ENCODE data around the gene ABLIM1.

ABLIM1 gene

DNA sequence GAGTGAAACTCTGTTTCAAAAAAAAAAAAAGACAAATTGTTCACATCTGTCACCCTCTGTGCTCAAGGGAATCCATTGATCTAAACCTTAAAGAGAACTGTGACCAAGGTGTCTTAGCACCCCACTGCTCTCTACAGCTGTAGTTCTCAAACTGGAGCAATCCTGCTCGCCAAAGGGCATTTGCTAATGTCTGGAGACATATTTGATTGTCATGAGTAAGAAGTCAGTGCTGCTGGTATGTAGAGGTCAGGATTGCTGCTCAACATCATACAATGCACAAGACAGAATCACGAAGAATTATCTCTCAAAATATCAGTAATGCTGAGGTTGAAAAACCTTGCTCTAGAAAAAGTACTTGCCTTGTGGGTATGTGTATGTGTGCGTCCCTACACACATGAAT, 30.0 kb downstream of the ABLIM1 start:
- no peak overlapping the region for H3K4me3 ChIP-seq (ENCODE audit: low read depth in 1 of 2, low read length in 2 of 2)
- H3K4me1 ChIP-seq (ENCODE audit: control insufficient read depth in 1 of 2, insufficient read depth in 2 of 2, low read length in 2 of 2), result peaks cover 25 to 27% of the 10 kb centered on the region in 2 donors
- no peaks in the 10 kb centered on the region for H3K36me3 ChIP-seq (ENCODE audit: control insufficient read depth in 1 of 2, insufficient read depth in 2 of 2, low read length in 2 of 2)
- H3K27me3 ChIP-seq (ENCODE audit: control insufficient read depth in 1 of 2, insufficient read depth in 2 of 2, low read length in 2 of 2), result peaks cover 7 to 9% of the 10 kb centered on the region in 2 donors
- H3K9me3 ChIP-seq (ENCODE audit: control insufficient read depth in 1 of 2, low read length in 2 of 2), result no peaks in the 10 kb centered on the region
- no peak overlapping the region for H3K27ac ChIP-seq (ENCODE audit: low read depth, low read length)
- no peak overlapping the region for H3K9ac ChIP-seq (ENCODE audit: low read depth in 1 of 2, low read length in 2 of 2)

DNA sequence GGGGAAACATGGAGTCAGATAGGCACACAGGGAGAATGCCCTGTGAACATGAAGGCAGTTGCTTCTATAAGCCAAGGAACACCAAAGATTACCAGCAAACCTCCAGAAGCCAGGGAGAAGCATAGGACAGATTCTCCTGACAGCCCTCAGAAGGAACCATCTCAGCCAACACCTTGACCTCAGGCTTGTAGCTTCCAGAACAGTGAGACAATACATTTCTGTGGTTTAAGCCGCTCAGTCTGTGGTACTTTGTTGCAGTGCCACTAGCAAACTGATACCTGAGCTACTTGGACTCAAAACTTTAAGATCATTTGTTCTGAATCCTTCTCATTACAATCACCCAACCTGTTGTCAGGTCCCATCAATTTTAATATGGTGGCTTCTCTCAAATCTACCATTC, 31.2 kb downstream of the ABLIM1 start:
- no peaks in the 10 kb centered on the region for H3K36me3 ChIP-seq (ENCODE audit: control insufficient read depth in 1 of 2, insufficient read depth in 2 of 2, low read length in 2 of 2)
- no peak overlapping the region for H3K4me3 ChIP-seq (ENCODE audit: low read depth in 1 of 2, low read length in 2 of 2)
- peaks cover 0 to 9% of the 10 kb centered on the region in 2 donors for H3K27me3 ChIP-seq (ENCODE audit: control insufficient read depth in 1 of 2, insufficient read depth in 2 of 2, low read length in 2 of 2)
- no peak overlapping the region for H3K27ac ChIP-seq (ENCODE audit: low read depth, low read length)
- peaks cover 17 to 19% of the 10 kb centered on the region in 2 donors for H3K4me1 ChIP-seq (ENCODE audit: control insufficient read depth in 1 of 2, insufficient read depth in 2 of 2, low read length in 2 of 2)
- H3K9me3 ChIP-seq (ENCODE audit: control insufficient read depth in 1 of 2, low read length in 2 of 2), result no peaks in the 10 kb centered on the region
- no peak overlapping the region for H3K9ac ChIP-seq (ENCODE audit: low read depth in 1 of 2, low read length in 2 of 2)

DNA sequence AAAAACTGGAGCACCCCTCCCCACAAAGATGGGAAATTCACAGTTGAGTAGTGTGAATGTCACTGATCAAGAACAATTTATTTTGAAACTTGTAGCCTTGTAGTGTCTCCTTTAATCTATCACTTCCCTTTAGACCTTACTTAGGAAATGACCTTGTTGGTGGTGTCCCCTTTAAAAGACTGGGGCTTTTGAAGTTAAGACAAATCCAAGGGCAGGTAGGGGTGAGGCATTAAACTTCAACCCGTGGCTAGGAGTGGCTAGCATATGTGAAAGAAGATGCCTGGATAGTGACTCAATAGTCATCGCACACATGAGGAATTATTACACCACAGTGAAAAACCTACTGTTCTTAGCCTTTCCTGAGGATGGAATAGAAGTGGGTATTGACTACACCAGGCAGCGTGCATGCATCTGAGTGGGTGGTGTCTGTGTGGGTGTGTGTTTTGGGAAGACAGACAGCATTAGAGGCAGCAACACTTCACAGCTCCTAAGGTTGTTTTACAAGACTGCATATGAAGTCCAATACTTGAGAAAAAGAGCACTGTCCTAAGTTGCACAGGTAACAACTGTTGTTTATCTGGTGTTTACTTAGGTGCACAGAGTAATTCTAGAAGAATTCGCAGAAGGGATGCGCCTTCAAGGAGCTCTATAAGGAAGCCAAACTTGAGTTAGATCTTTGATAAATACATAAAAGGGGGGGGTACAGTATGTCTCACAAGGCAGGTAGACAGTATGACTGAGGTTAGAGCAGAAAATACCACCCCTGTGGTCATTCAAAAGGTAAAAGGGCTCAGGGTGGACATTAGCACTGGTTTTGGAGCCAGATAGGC, 32.9 kb downstream of the ABLIM1 start:
- no peak overlapping the region for H3K9ac ChIP-seq (ENCODE audit: low read depth in 1 of 2, low read length in 2 of 2)
- H3K27ac ChIP-seq (ENCODE audit: low read depth, low read length), result no peak overlapping the region
- no peak overlapping the region for H3K4me3 ChIP-seq (ENCODE audit: low read depth in 1 of 2, low read length in 2 of 2)
- no peaks in the 10 kb centered on the region for H3K9me3 ChIP-seq (ENCODE audit: control insufficient read depth in 1 of 2, low read length in 2 of 2)
- no peaks in the 10 kb centered on the region for H3K27me3 ChIP-seq (ENCODE audit: control insufficient read depth in 1 of 2, insufficient read depth in 2 of 2, low read length in 2 of 2)
- no peaks in the 10 kb centered on the region for H3K36me3 ChIP-seq (ENCODE audit: control insufficient read depth in 1 of 2, insufficient read depth in 2 of 2, low read length in 2 of 2)
- peaks cover 10 to 11% of the 10 kb centered on the region in 2 donors for H3K4me1 ChIP-seq (ENCODE audit: control insufficient read depth in 1 of 2, insufficient read depth in 2 of 2, low read length in 2 of 2)

GRCh38 chr10:114624422-114624821, 33.7 kb downstream of the ABLIM1 start:
- Histone ChIP-seq H3K27me3 (ENCODE audit: control insufficient read depth in 1 of 2, insufficient read depth in 2 of 2, low read length in 2 of 2) (no peaks in the 10 kb centered on the region), H3K9me3 (ENCODE audit: control insufficient read depth in 1 of 2, low read length in 2 of 2) (no peaks in the 10 kb centered on the region), H3K27ac (ENCODE audit: low read depth, low read length) (no peak overlapping the region), H3K9ac (ENCODE audit: low read depth in 1 of 2, low read length in 2 of 2) (no peak overlapping the region), H3K4me3 (ENCODE audit: low read depth in 1 of 2, low read length in 2 of 2) (no peak overlapping the region), H3K4me1 (ENCODE audit: control insufficient read depth in 1 of 2, insufficient read depth in 2 of 2, low read length in 2 of 2) (peaks cover 10 to 11% of the 10 kb centered on the region in 2 donors), H3K36me3 (ENCODE audit: control insufficient read depth in 1 of 2, insufficient read depth in 2 of 2, low read length in 2 of 2) (no peaks in the 10 kb centered on the region)

DNA sequence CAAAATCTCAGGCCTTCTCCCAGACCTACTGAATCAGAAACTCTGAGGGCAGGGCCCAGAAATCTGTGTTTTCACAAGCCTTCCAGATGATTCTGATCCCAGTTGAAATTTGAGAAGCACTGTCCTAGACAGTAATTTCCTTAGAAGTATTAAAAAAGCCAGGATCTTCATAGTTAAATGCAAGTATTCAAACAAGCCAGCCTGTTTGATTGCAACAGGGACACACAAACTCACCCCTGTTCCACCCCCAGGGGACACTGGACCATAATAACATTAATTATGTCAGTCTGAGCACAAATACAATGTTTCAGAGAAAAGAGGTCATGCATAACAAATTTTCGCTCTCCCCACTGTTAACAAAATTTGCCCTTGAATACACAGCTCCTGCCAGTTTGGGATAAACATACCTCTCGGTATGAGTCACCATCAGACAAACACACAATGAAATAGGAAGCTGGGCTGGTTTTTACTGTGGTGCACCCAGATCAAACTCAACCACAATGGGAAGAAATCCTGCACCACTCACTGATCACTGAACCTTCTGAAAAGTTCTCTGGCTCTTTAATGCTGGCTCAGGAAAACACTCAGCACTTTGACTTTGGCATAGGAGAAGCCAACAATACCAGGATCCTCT, 34.3 kb downstream of the ABLIM1 start:
- no peak overlapping the region for H3K9ac ChIP-seq (ENCODE audit: low read depth in 1 of 2, low read length in 2 of 2)
- H3K27me3 ChIP-seq (ENCODE audit: control insufficient read depth in 1 of 2, insufficient read depth in 2 of 2, low read length in 2 of 2), result no peaks in the 10 kb centered on the region
- no peak overlapping the region for H3K27ac ChIP-seq (ENCODE audit: low read depth, low read length)
- no peaks in the 10 kb centered on the region for H3K9me3 ChIP-seq (ENCODE audit: control insufficient read depth in 1 of 2, low read length in 2 of 2)
- H3K36me3 ChIP-seq (ENCODE audit: control insufficient read depth in 1 of 2, insufficient read depth in 2 of 2, low read length in 2 of 2), result no peaks in the 10 kb centered on the region
- no peak overlapping the region for H3K4me3 ChIP-seq (ENCODE audit: low read depth in 1 of 2, low read length in 2 of 2)
- peaks cover 10 to 11% of the 10 kb centered on the region in 2 donors for H3K4me1 ChIP-seq (ENCODE audit: control insufficient read depth in 1 of 2, insufficient read depth in 2 of 2, low read length in 2 of 2)

- no peak overlapping the region for H3K27ac ChIP-seq (ENCODE audit: low read depth, low read length)
- H3K9me3 ChIP-seq (ENCODE audit: control insufficient read depth in 1 of 2, low read length in 2 of 2), result no peaks in the 10 kb centered on the region
- H3K27me3 ChIP-seq (ENCODE audit: control insufficient read depth in 1 of 2, insufficient read depth in 2 of 2, low read length in 2 of 2), result no peaks in the 10 kb centered on the region
- no peak overlapping the region for H3K4me3 ChIP-seq (ENCODE audit: low read depth in 1 of 2, low read length in 2 of 2)
- H3K4me1 ChIP-seq (ENCODE audit: control insufficient read depth in 1 of 2, insufficient read depth in 2 of 2, low read length in 2 of 2), result peaks cover 10 to 11% of the 10 kb centered on the region in 2 donors
- no peaks in the 10 kb centered on the region for H3K36me3 ChIP-seq (ENCODE audit: control insufficient read depth in 1 of 2, insufficient read depth in 2 of 2, low read length in 2 of 2)
- no peak overlapping the region for H3K9ac ChIP-seq (ENCODE audit: low read depth in 1 of 2, low read length in 2 of 2)
These were observed 34.9 kb downstream of the ABLIM1 start for GRCh38 chr10:114623155-114623554.

DNA sequence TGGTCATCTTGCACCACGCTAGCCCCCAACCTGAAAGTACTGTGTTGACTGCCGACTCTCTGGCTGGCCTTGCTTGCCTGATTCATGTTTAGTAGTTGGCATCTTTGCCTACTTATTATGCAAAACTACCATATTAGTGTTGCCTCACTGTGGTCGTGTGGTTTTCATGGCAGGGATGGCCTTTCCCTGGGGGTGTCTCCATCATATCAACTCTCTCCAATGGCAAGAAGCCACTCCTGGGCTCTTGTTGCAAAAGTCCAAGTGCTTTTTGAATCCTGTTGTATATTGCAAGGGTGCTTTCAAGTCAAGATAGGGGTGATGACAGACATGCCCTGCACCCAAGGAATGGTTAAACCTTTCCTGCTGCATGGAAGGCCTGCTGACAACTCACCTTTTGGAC, 39.4 kb downstream of the ABLIM1 start:
- H3K36me3 ChIP-seq (ENCODE audit: control insufficient read depth in 1 of 2, insufficient read depth in 2 of 2, low read length in 2 of 2), result no peaks in the 10 kb centered on the region
- no peaks in the 10 kb centered on the region for H3K27me3 ChIP-seq (ENCODE audit: control insufficient read depth in 1 of 2, insufficient read depth in 2 of 2, low read length in 2 of 2)
- no peak overlapping the region for H3K9ac ChIP-seq (ENCODE audit: low read depth in 1 of 2, low read length in 2 of 2)
- H3K27ac ChIP-seq (ENCODE audit: low read depth, low read length), result no peak overlapping the region
- peaks cover 14 to 21% of the 10 kb centered on the region in 2 donors for H3K4me1 ChIP-seq (ENCODE audit: control insufficient read depth in 1 of 2, insufficient read depth in 2 of 2, low read length in 2 of 2)
- H3K4me3 ChIP-seq (ENCODE audit: low read depth in 1 of 2, low read length in 2 of 2), result no peak overlapping the region
- H3K9me3 ChIP-seq (ENCODE audit: control insufficient read depth in 1 of 2, low read length in 2 of 2), result no peaks in the 10 kb centered on the region

- no peak overlapping the region for H3K27ac ChIP-seq (ENCODE audit: low read depth, low read length)
- H3K9ac ChIP-seq (ENCODE audit: low read depth in 1 of 2, low read length in 2 of 2), result no peak overlapping the region
- no peaks in the 10 kb centered on the region for H3K27me3 ChIP-seq (ENCODE audit: control insufficient read depth in 1 of 2, insufficient read depth in 2 of 2, low read length in 2 of 2)
- peaks cover 22 to 30% of the 10 kb centered on the region in 2 donors for H3K4me1 ChIP-seq (ENCODE audit: control insufficient read depth in 1 of 2, insufficient read depth in 2 of 2, low read length in 2 of 2)
- H3K36me3 ChIP-seq (ENCODE audit: control insufficient read depth in 1 of 2, insufficient read depth in 2 of 2, low read length in 2 of 2), result no peaks in the 10 kb centered on the region
- no peaks in the 10 kb centered on the region for H3K9me3 ChIP-seq (ENCODE audit: control insufficient read depth in 1 of 2, low read length in 2 of 2)
- H3K4me3 ChIP-seq (ENCODE audit: low read depth in 1 of 2, low read length in 2 of 2), result no peak overlapping the region
These were observed 41.6 kb downstream of the ABLIM1 start for GRCh38 chr10:114616516-114616915.

DNA sequence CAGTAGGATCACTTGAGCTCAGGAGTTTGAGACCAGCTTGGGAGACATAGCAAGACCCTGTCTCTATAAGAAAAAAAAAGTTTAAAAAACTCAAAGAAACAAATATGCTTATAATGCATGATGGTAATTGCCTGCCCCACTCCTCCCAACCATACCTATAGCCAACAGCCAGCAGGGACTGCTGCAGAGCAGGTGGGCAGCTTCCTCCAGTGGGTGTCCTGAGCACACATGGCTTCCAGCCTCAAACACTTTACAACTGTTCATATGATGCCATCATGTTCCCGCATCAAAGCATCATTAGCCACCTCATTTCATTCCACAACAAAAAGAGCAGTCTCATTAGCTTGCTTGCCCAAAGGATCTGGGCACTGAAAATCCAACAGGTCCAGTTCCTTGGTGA, 42.0 kb downstream of the ABLIM1 start:
- Histone ChIP-seq H3K9me3 (ENCODE audit: control insufficient read depth in 1 of 2, low read length in 2 of 2) (no peaks in the 10 kb centered on the region), H3K27ac (ENCODE audit: low read depth, low read length) (no peak overlapping the region), H3K4me3 (ENCODE audit: low read depth in 1 of 2, low read length in 2 of 2) (no peak overlapping the region), H3K9ac (ENCODE audit: low read depth in 1 of 2, low read length in 2 of 2) (no peak overlapping the region), H3K4me1 (ENCODE audit: control insufficient read depth in 1 of 2, insufficient read depth in 2 of 2, low read length in 2 of 2) (peaks cover 22 to 30% of the 10 kb centered on the region in 2 donors), H3K27me3 (ENCODE audit: control insufficient read depth in 1 of 2, insufficient read depth in 2 of 2, low read length in 2 of 2) (no peaks in the 10 kb centered on the region), H3K36me3 (ENCODE audit: control insufficient read depth in 1 of 2, insufficient read depth in 2 of 2, low read length in 2 of 2) (no peaks in the 10 kb centered on the region)

DNA sequence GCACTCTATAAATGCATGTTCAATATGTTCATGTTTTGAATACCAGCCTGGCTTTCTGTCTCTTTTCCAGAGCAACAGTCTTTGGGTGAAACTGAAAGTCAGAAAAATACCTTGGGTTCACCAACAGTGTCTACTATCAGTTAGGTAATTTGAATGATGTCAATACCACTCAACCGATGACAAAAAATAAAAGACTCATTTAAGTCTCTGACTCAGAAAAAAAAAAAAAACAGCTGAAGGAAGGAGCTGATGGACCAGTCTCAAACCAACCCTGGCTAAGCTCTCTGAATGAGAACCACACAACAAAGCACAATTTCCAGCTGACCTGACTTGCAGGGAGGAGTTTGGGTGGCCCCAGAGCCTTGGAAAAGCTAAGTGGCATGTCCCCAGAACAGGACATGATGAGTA, 42.5 kb downstream of the ABLIM1 start:
- Histone ChIP-seq H3K36me3 (ENCODE audit: control insufficient read depth in 1 of 2, insufficient read depth in 2 of 2, low read length in 2 of 2) (no peaks in the 10 kb centered on the region), H3K9me3 (ENCODE audit: control insufficient read depth in 1 of 2, low read length in 2 of 2) (no peaks in the 10 kb centered on the region), H3K9ac (ENCODE audit: low read depth in 1 of 2, low read length in 2 of 2) (no peak overlapping the region), H3K4me1 (ENCODE audit: control insufficient read depth in 1 of 2, insufficient read depth in 2 of 2, low read length in 2 of 2) (peaks cover 22 to 30% of the 10 kb centered on the region in 2 donors), H3K27ac (ENCODE audit: low read depth, low read length) (no peak overlapping the region), H3K4me3 (ENCODE audit: low read depth in 1 of 2, low read length in 2 of 2) (no peak overlapping the region), H3K27me3 (ENCODE audit: control insufficient read depth in 1 of 2, insufficient read depth in 2 of 2, low read length in 2 of 2) (no peaks in the 10 kb centered on the region)
